Nephron (organoid): ENCODE results near the gene PDILT.

Experiments used
- H3K27ac Mint-ChIP-seq, 3 experiments: 2 replicates each; pipeline ENCODE4 v1.8.0; 2020; ENCODE audit warnings: mixed read lengths in 3 of 3, mild to moderate bottlenecking in 2 of 3, moderate library complexity in 1 of 3
- H3K27me3 Mint-ChIP-seq: 2 replicates; pipeline ENCODE4 v1.8.0; 2021; ENCODE audit warnings: low read depth, mild to moderate bottlenecking, moderate library complexity, mixed read lengths
- H3K36me3 Mint-ChIP-seq: 2 replicates; pipeline ENCODE4 v1.8.0; 2020; ENCODE audit warnings: low read depth, mixed read lengths
- H3K4me1 Mint-ChIP-seq: 2 replicates; pipeline ENCODE4 v1.8.0; 2020; ENCODE audit warnings: mixed read lengths
- H3K4me3 Mint-ChIP-seq, 3 experiments: 2 replicates each; pipeline ENCODE4 v1.8.0; 2020; ENCODE audit warnings: mild to moderate bottlenecking in 3 of 3, mixed read lengths in 3 of 3, moderate library complexity in 2 of 3
- H3K9me3 Mint-ChIP-seq: 2 replicates; pipeline ENCODE4 v1.8.0; 2020; ENCODE audit warnings: mixed read lengths
- CTCF ChIP-seq, 3 experiments: fragments of 200-600 bp; sonication (generic); IDR thresholded peaks; one replicate each; pipeline ENCODE4 v1.5.0; 2021; ENCODE audit warnings: antibody characterized with exemption in 3 of 3; ENCODE audit not compliant: unreplicated experiment in 3 of 3

The PDILT gene

DNA sequence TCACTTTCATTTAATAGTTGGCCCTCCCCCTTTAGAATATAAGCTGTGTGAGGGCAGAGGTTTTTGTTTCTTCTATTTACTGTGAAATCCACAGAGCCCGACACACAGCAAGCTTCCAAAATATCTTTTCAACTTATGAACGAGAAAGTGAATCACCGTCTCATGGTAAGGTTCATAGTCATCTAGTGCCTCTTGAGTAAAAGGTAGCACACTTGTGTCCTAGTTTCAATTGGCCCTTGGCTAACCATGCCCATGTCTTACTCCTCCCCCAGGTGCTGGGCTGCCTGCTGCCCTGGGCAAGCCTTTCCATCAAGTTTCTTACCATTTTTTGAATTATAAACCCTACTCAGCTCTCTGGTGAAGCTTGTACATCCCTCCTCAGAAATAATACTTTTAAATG lies 64.8 kb downstream of the PDILT start:
- H3K4me1 Mint-ChIP-seq, result no peaks in the 10 kb centered on the region
- peaks cover 22% of the 10 kb centered on the region for H3K27me3 Mint-ChIP-seq
- no peak overlapping the region for H3K4me3 Mint-ChIP-seq
- TF ChIP-seq CTCF (IDR thresholded peaks at IDR 0.05; ENCODE audit: unreplicated experiment in 3 of 3), result no peak
- H3K9me3 Mint-ChIP-seq, result no peaks in the 10 kb centered on the region
- H3K27ac Mint-ChIP-seq, result no peak overlapping the region
- H3K36me3 Mint-ChIP-seq, result no peaks in the 10 kb centered on the region

DNA sequence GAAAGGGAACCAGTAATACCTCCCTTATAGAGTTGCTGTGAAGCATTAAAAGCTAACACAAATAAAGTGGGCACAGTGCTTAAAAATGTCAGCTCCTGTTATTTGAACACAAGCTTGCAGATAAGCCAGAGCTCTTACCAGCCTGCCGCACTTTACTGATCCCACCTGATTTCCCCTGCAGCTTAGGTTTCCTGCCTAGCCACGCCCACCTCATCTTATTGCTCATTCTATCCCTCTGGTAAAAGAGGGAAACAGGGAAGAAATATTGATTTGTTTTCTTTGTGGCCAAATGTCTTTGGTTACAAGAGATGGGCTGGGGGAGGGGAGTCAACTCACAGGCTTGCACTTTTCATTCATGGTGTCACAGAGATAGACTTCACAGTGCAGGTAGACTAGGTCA lies 67.6 kb downstream of the PDILT start:
- TF ChIP-seq CTCF (IDR thresholded peaks at IDR 0.05; ENCODE audit: unreplicated experiment in 3 of 3), result no peak
- Mint-ChIP-seq H3K4me3 (no peak overlapping the region), H3K9me3 (no peaks in the 10 kb centered on the region)

DNA sequence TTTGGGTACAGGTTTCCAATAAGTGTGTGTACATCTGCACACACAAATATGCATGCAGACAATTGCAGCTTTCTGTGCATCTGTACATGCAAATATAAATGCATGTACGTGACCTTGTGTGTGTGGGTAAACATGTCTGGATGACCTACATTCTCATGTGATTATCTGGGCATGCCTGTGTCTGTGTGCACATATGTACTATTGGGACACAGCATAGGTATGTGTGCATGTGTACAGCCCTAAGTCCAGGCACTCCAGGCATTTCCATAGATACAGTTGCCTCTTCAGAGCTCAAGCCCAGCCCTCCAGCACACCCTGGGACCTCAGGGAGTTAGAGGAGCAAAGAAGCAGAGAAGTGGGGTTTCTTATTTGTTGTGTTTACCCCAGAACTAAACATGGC lies 70.1 kb downstream of the PDILT start:
- Mint-ChIP-seq H3K27me3 (peaks cover 28% of the 10 kb centered on the region), H3K9me3 (no peaks in the 10 kb centered on the region), H3K4me3 (no peak overlapping the region), H3K27ac (no peak overlapping the region), H3K36me3 (no peaks in the 10 kb centered on the region), H3K4me1 (no peaks in the 10 kb centered on the region)
- no peak for TF ChIP-seq CTCF (IDR thresholded peaks at IDR 0.05; ENCODE audit: unreplicated experiment in 3 of 3)

More for the DNA sequence above, 67.6 kb downstream of the PDILT start:
- Mint-ChIP-seq H3K4me1 (no peaks in the 10 kb centered on the region), H3K36me3 (no peaks in the 10 kb centered on the region), H3K27me3 (peaks cover 17% of the 10 kb centered on the region), H3K27ac (no peak overlapping the region)

DNA sequence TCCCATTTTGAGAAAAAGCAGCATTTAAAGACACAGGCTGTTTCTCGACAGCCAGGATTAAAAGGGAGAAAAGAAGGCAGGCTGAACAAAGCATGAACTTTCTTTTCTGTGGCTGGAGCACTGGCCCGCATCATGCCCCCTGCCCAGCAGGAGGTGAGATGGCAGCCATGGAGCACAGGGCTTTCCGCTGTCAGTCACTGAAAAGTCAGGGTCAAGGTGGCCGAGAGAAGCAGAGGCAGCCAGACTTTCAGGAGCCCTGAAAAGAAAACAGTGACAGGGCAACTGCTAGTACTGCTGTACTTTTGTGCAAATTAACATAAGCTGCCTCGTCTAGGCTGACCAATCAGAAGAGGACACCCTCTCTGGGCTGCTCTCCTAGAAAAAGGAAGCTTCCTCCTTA lies 71.4 kb downstream of the PDILT start:
- no peak for TF ChIP-seq CTCF (IDR thresholded peaks at IDR 0.05; ENCODE audit: unreplicated experiment in 3 of 3)
- H3K27ac Mint-ChIP-seq, result no peak overlapping the region
- H3K36me3 Mint-ChIP-seq, result no peaks in the 10 kb centered on the region
- H3K27me3 Mint-ChIP-seq, result peaks cover 27% of the 10 kb centered on the region
- no peaks in the 10 kb centered on the region for H3K4me1 Mint-ChIP-seq
- H3K4me3 Mint-ChIP-seq, result no peak overlapping the region
- no peaks in the 10 kb centered on the region for H3K9me3 Mint-ChIP-seq

- no peak for TF ChIP-seq CTCF (IDR thresholded peaks at IDR 0.05; ENCODE audit: unreplicated experiment in 3 of 3)
- Mint-ChIP-seq H3K9me3 (no peaks in the 10 kb centered on the region), H3K27me3 (peaks cover 22% of the 10 kb centered on the region), H3K27ac (no peak overlapping the region), H3K36me3 (no peaks in the 10 kb centered on the region), H3K4me1 (no peaks in the 10 kb centered on the region), H3K4me3 (no peak overlapping the region)
Measured at GRCh38 chr16:20332411-20332810, 72.1 kb downstream of the PDILT start.

DNA sequence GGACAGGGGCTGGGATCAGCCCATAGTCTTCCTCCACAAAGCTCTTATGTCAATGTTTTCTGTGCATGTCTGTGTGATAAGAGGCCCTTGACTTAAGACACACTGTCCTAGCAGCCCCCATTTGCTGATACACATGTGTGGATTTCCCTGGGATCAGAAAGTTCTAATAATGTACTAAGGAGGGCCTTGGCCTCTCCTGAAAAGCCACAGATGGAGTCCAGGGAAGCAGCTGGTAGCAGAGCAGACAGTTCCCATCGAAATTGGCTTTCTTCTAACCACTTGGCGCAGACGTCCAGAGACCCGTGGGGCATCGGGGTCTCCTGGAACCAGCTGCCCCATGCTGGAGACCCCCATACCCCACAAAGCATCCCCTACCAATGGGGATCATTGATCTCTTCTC lies 72.9 kb downstream of the PDILT start:
- Mint-ChIP-seq H3K27me3 (peaks cover 21% of the 10 kb centered on the region), H3K4me3 (no peak overlapping the region), H3K27ac (no peak overlapping the region), H3K36me3 (no peaks in the 10 kb centered on the region), H3K4me1 (no peaks in the 10 kb centered on the region), H3K9me3 (no peaks in the 10 kb centered on the region)
- no peak for TF ChIP-seq CTCF (IDR thresholded peaks at IDR 0.05; ENCODE audit: unreplicated experiment in 3 of 3)
